CD4-positive, alpha-beta T cell (primary cell): ENCODE measurements around the gene RNF121. TPM values are rescaled to one million over a fixed set of nuclear protein-coding genes. Genes with fewer than 3 reads are reported as not detected.

Source experiments
- ATAC-seq: fragments of 200-7000 bp; cut with Tn5 transposase; one replicate; pipeline ENCODE4 v1.10.0; 2022; ENCODE audit warnings: mild to moderate bottlenecking; ENCODE audit not compliant: poor library complexity
- CTCF ChIA-PET: fragments of 350-600 bp; sonication (Branson Sonifier 250); formaldehyde crosslinking; loops from one replicate; lab custom pipeline; 2021; ENCODE audit warnings: antibody characterized with exemption, inconsistent platforms; lab: Charles Lee
- POLR2A ChIA-PET: fragments of 350-600 bp; sonication (Branson Sonifier 250); formaldehyde crosslinking; loops from one replicate; lab custom pipeline; 2021; ENCODE audit warnings: antibody characterized with exemption, inconsistent platforms; lab: Charles Lee
- DNase-seq, 14 experiments: peaks; one replicate each; pipeline ENCODE4 v3.0.0-alpha.2; 2013 to 2020; ENCODE audit warnings: mixed read lengths in 2 of 14
- H3K27ac ChIP-seq, 2 donors: one replicate each; pipeline versions ENCODE4 v1.5.1 to v1.7.0; 2013; ENCODE audit warnings: low read length in 2 of 2, low read depth in 1 of 2, mild to moderate bottlenecking in 1 of 2
- H3K27me3 ChIP-seq, 2 experiments: 1 replicate in 1 of 2; 2 replicates in 1 of 2; pipeline versions ENCODE4 v1.6.1 to v1.7.0; 2013; ENCODE audit warnings: low read length in 2 of 2, control low read depth in 1 of 2, mild to moderate bottlenecking in 1 of 2, moderate library complexity in 1 of 2; ENCODE audit not compliant: insufficient read depth in 2 of 2, control insufficient read depth in 1 of 2
- H3K36me3 ChIP-seq: one replicate; pipeline ENCODE4 v1.6.1; 2013; ENCODE audit warnings: low read length, control low read depth; ENCODE audit not compliant: insufficient read depth
- H3K4me1 ChIP-seq: one replicate; pipeline ENCODE4 v1.6.1; 2013; ENCODE audit warnings: low read length, control low read depth; ENCODE audit not compliant: insufficient read depth
- H3K4me3 ChIP-seq: one replicate; pipeline ENCODE4 v1.5.1; 2013; ENCODE audit warnings: mild to moderate bottlenecking, low read length, moderate library complexity
- H3K9me3 ChIP-seq, 2 experiments: 1 replicate in 1 of 2; 2 replicates in 1 of 2; pipeline versions ENCODE4 v1.6.1 to v1.7.0; 2013; ENCODE audit warnings: low read length in 2 of 2, mild to moderate bottlenecking in 2 of 2, control low read depth in 1 of 2, moderate library complexity in 1 of 2; ENCODE audit not compliant: control insufficient read depth in 1 of 2, insufficient read depth in 1 of 2
- H3K27ac Mint-ChIP-seq: one replicate; pipeline ENCODE4 v1.8.0; 2020; ENCODE audit warnings: mixed read lengths
- H3K27me3 Mint-ChIP-seq: one replicate; pipeline ENCODE4 v1.8.0; 2021; ENCODE audit warnings: mixed read lengths
- H3K36me3 Mint-ChIP-seq: one replicate; pipeline ENCODE4 v1.8.0; 2021; ENCODE audit warnings: low read depth, mixed read lengths
- H3K4me1 Mint-ChIP-seq: one replicate; pipeline ENCODE4 v1.8.0; 2021; ENCODE audit warnings: low read depth, mixed read lengths
- H3K4me3 Mint-ChIP-seq: one replicate; pipeline ENCODE4 v1.8.0; 2020; ENCODE audit warnings: mild to moderate bottlenecking, mixed read lengths
- H3K9me3 Mint-ChIP-seq: one replicate; pipeline ENCODE4 v1.8.0; 2020; ENCODE audit warnings: mixed read lengths
- CTCF ChIP-seq: fragments of 200-600 bp; IDR thresholded peaks from one replicate; pipeline ENCODE4 v1.8.0; 2022; ENCODE audit warnings: antibody characterized with exemption, mild to moderate bottlenecking
- intact Hi-C, 2 experiments: fragments of 100-400 bp; cut with DNase I in 1 of 2; cut with micrococcal nuclease in 1 of 2; formaldehyde crosslinking; loops; one replicate each; pipeline versions ENCODE4 v1.15.1 to v1.9.0; 2023 to 2025; cut with DNase I, micrococcal nuclease
- total RNA-seq, 174 experiments: library from RNA in 2 of 174; stranded (reverse) in 2 of 174; gene quantifications; one replicate each; pipeline ENCODE4 v1.2.3 and lab custom pipeline; 2021 to 2026

Gene RNF121
- total RNA-seq, 2 experiments from 2014 or later, result 10.1 to 10.4 TPM

DNA sequence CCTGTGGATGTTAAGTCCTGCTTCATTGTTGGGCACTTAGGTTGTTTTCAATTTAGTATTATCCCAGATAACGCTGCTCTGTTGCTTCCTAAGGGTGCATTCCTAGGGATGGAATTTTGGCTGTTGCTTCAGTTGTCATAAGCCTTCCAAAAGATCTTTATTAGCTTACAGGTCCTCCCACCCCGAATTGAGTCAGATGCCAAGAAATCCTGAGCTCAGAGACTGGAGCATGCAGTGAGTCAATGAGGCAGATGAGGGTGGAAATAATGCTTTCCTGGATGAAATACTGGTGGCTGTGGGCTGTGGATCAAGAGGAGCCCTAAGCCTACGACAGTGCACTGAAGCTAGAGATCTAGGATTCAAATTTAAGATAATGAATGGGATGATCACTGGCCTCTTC is 59.2 kb downstream of the RNF121 start:
- no peak overlapping the region for H3K27ac Mint-ChIP-seq
- H3K4me1 ChIP-seq, result no peaks in the 10 kb centered on the region
- no peak overlapping the region for H3K27ac ChIP-seq
- H3K36me3 Mint-ChIP-seq, result peaks cover 51% of the 10 kb centered on the region
- POLR2A ChIA-PET, result no interaction called here
- no peak overlapping the region for H3K4me3 ChIP-seq
- CTCF ChIA-PET, result no interaction called here
- no peak for DNase-seq
- H3K9me3 Mint-ChIP-seq, result no peaks in the 10 kb centered on the region
- ATAC-seq, result no peak
- H3K4me1 Mint-ChIP-seq, result no peaks in the 10 kb centered on the region
- intact Hi-C loops, result no loop called here
- H3K27me3 ChIP-seq, result no peaks in the 10 kb centered on the region
- peaks cover 21% of the 10 kb centered on the region for H3K36me3 ChIP-seq
- H3K27me3 Mint-ChIP-seq, result no peaks in the 10 kb centered on the region
- no peaks in the 10 kb centered on the region for H3K9me3 ChIP-seq
- no peak for TF ChIP-seq CTCF
- no peak overlapping the region for H3K4me3 Mint-ChIP-seq

DNA sequence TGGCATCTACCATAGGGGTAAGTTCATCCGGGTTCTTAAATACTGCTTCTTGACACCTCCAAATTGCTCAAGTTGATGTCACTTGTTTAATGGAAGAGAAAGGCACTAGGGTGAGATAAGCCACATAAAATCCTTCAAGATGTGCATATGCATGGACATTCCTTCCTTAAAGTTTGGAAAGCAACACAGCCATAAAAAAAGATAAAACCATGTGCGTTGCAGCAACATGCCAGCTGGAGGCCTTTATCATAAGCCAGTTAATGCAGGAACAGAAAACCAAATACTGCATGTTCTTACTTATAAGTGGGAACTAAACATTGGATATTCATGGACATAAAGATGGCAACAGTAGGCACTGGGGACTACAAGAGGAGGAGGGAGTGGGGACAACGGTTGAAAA is 61.9 kb downstream of the RNF121 start:
- no peak overlapping the region for H3K4me3 Mint-ChIP-seq
- TF ChIP-seq CTCF, result no peak
- DNase-seq (no peak), ATAC-seq (no peak)
- no peak overlapping the region for H3K4me3 ChIP-seq
- H3K27ac ChIP-seq, result no peak overlapping the region
- H3K27me3 ChIP-seq, result no peaks in the 10 kb centered on the region
- H3K9me3 ChIP-seq, result no peaks in the 10 kb centered on the region
- CTCF ChIA-PET, result no interaction called here
- no peaks in the 10 kb centered on the region for H3K27me3 Mint-ChIP-seq
- POLR2A ChIA-PET, result no interaction called here
- no peaks in the 10 kb centered on the region for H3K4me1 Mint-ChIP-seq
- peaks cover 10% of the 10 kb centered on the region for H3K36me3 ChIP-seq
- no peaks in the 10 kb centered on the region for H3K4me1 ChIP-seq
- H3K9me3 Mint-ChIP-seq, result no peaks in the 10 kb centered on the region
- H3K27ac Mint-ChIP-seq, result no peak overlapping the region
- intact Hi-C loops, result no loop called here
- peaks cover 39% of the 10 kb centered on the region for H3K36me3 Mint-ChIP-seq

GRCh38 chr11:71991494-71991893 is 62.6 kb downstream of the RNF121 start:
- Histone ChIP-seq H3K27me3 (no peaks in the 10 kb centered on the region), H3K9me3 (no peaks in the 10 kb centered on the region), H3K4me3 (no peak overlapping the region), H3K4me1 (no peaks in the 10 kb centered on the region), H3K27ac (no peak overlapping the region), H3K36me3 (peaks cover 7% of the 10 kb centered on the region)
- H3K27ac Mint-ChIP-seq, result no peak overlapping the region
- H3K36me3 Mint-ChIP-seq, result peaks cover 32% of the 10 kb centered on the region
- POLR2A ChIA-PET, result no interaction called here
- H3K4me3 Mint-ChIP-seq, result no peak overlapping the region
- no peak for TF ChIP-seq CTCF
- H3K27me3 Mint-ChIP-seq, result no peaks in the 10 kb centered on the region
- H3K9me3 Mint-ChIP-seq, result no peaks in the 10 kb centered on the region
- intact Hi-C loops, result no loop called here
- ATAC-seq, result no peak
- H3K4me1 Mint-ChIP-seq, result no peaks in the 10 kb centered on the region
- CTCF ChIA-PET, result no interaction called here
- peak in 3 of 14 experiments; percentile 14 to 63 (median 50) for DNase-seq
